ENCODE results near the gene NFE2L2. TPM values are rescaled to one million over a fixed set of nuclear protein-coding genes. Genes with fewer than 3 reads are reported as not detected.

NFE2L2 gene
- total RNA-seq, 4 donors from 2014 or later: 41.6 to 105 (median 65.2) TPM

DNA sequence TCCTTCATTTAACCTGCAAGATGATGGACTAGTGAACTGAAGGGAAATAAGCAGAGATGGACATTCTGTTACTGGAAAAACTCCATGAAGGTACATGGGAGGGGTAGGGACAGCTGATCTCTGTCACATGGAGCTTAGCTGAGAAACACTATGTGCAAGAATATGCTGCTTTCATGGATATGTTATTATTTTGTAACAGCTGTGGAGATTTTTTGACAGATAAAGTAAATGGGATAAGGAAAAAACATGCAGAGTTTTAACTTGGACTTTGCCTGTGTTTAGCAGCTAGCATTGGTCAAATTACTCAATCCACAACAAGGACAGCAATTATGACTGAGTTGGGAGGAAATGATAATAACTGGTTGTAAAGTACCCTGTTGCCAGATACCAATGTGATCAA lies 80.7 kb downstream of the NFE2L2 start:
- intact Hi-C loops (cut with DNase I; ENCODE audit: low total_unique reads) (no loop called here), in situ Hi-C loops (cut with MboI; ENCODE audit: low pct_ligation_motif_present in 1 of 4, low pct_unique_long_range_greater_than_20kb in 1 of 4, low sequenced_read_pairs in 3 of 4) (no loop called here)
- no peak overlapping the region for H3K4me3 ChIP-seq
- no peaks in the 10 kb centered on the region for H3K27me3 ChIP-seq
- peak overlapping the region in 1 of 4 donors; percentile 23 for H3K27ac ChIP-seq
- no peak for DNase-seq
- no peaks in the 10 kb centered on the region for H3K36me3 ChIP-seq
- H3K9me3 ChIP-seq: no peaks in the 10 kb centered on the region
- TF ChIP-seq POLR2AphosphoS5 (IDR thresholded peaks at IDR 0.05) (no peak), CTCF (IDR thresholded peaks at IDR 0.05) (no peak), EP300 (IDR thresholded peaks at IDR 0.05; ENCODE audit: low read depth) (no peak), POLR2A (IDR thresholded peaks at IDR 0.05) (no peak)
- H3K4me1 ChIP-seq: peaks cover 0 to 9% (median 5%) of the 10 kb centered on the region in 4 donors

Small RNA genes lying within 50 kb of the gene (small RNA-seq; reads per million reads assigned to genes)
- 0 reads per million in 4 donors for gene MIR3128
- 0 to 0.28 (median 0.09) reads per million in 4 donors for gene MIR6512
- 0 reads per million in 4 donors for gene RF00019

Other genes with a start within 250 kb of the NFE2L2 start
- 10 to 100 TPM; 40.6 to 83.2 (median 57.4) TPM for gene HNRNPA3, start 51.9 kb downstream of the NFE2L2 start, total RNA-seq
- 10 to 100 TPM; 15.0 to 81.6 (median 58.1) TPM for gene AGPS, start 128.0 kb upstream of the NFE2L2 start, total RNA-seq

All from transverse colon (tissue), 4 donors.